AG10803 (cell line): Measurements from ENCODE around the gene NOP56.
"Not testable (repeated sequence)": the region's sequence is repeated elsewhere in the genome, so short reads cannot be mapped to it uniquely, and the experiment has no call there.

Source experiments
- DNase-seq: peaks from one replicate; pipeline ENCODE4 v3.0.0; 2010; ENCODE audit warnings: low read depth
- H3K4me3 ChIP-seq: 2 replicates; pipeline ENCODE4 v1.5.1; 2011; ENCODE audit warnings: mild to moderate bottlenecking, low read length, control low read depth
- TF ChIP-seq, protein P1 (sequence below): conservative IDR thresholded peaks from 2 replicates; pipeline ENCODE4 v1.5.1; 2011; ENCODE audit warnings: mild to moderate bottlenecking, low read length, control low read depth, inconsistent platforms

The NOP56 gene

DNA sequence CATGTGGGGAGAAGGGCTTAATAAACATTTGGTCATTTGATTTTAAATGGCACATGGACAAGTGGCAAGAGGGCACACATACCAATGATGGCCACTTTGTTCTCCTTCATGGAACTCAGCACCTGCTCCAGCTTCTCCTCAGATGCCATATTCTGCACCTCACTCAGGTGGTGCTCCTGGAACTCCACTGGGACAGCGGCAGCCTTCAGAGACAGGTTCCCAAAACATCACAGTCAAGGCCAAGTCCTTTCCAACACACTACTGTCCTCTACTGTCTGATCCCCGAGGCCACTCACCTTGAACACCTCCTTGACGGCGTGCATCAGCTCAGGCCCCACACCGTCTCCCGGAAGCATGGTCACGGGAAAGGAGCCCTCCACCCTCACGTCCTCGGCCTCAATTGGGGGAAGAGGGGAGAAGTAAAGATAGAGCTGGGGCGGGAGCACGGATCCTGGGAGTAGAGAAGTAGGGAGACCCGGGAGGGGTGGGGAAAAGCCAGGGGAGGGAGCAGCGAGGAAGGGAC is 11.0 kb downstream of the NOP56 start:
- no peak for DNase-seq
- TF ChIP-seq, protein P1, sequence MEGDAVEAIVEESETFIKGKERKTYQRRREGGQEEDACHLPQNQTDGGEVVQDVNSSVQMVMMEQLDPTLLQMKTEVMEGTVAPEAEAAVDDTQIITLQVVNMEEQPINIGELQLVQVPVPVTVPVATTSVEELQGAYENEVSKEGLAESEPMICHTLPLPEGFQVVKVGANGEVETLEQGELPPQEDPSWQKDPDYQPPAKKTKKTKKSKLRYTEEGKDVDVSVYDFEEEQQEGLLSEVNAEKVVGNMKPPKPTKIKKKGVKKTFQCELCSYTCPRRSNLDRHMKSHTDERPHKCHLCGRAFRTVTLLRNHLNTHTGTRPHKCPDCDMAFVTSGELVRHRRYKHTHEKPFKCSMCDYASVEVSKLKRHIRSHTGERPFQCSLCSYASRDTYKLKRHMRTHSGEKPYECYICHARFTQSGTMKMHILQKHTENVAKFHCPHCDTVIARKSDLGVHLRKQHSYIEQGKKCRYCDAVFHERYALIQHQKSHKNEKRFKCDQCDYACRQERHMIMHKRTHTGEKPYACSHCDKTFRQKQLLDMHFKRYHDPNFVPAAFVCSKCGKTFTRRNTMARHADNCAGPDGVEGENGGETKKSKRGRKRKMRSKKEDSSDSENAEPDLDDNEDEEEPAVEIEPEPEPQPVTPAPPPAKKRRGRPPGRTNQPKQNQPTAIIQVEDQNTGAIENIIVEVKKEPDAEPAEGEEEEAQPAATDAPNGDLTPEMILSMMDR = no peak
- peak overlapping the region; percentile 99 for H3K4me3 ChIP-seq

- H3K4me3 ChIP-seq = peak within 1 kb of the TSS; percentile 99
- DNase-seq = peak; percentile 92
- TF ChIP-seq, protein P1 = no peak
Measured at GRCh38 chr20:2663887-2664719, 11.7 kb downstream of the NOP56 start, which contains the start of gene IDH3B. Gene IDH3B, minus strand, starts transcription at chr20:2664216. Its CDS starts 28 bp downstream, at chr20:2664188.

DNA sequence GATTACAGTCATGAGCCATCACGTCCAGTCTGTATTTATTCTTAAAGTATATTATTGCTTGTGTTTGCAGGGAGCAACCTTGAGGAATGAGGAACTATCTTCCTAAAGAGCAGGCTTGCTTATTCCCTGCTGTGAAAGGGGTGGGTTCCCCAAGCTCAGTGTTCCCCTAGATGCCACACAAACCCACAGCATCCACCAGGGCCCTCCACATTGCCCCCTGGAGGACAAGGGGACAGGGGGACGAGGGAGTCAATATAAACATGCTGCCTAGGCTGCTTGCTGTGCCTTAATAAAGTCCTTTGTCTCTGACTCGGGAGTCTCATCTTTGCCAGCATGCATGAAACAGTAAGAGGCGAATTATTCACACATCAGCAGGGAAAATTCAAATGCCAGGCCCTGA is 19.5 kb downstream of the NOP56 start:
- no peak overlapping the region for H3K4me3 ChIP-seq
- TF ChIP-seq, protein P1 = no peak
- no peak for DNase-seq

GRCh38 chr20:2672446-2672845 is 20.0 kb downstream of the NOP56 start:
- no peak for DNase-seq
- H3K4me3 ChIP-seq = no peak overlapping the region
- TF ChIP-seq, protein P1 = no peak

- H3K4me3 ChIP-seq = no peak overlapping the region
- TF ChIP-seq, protein P1 = no peak
- DNase-seq = no peak
Measured at GRCh38 chr20:2673453-2673852, 21.0 kb downstream of the NOP56 start.

DNA sequence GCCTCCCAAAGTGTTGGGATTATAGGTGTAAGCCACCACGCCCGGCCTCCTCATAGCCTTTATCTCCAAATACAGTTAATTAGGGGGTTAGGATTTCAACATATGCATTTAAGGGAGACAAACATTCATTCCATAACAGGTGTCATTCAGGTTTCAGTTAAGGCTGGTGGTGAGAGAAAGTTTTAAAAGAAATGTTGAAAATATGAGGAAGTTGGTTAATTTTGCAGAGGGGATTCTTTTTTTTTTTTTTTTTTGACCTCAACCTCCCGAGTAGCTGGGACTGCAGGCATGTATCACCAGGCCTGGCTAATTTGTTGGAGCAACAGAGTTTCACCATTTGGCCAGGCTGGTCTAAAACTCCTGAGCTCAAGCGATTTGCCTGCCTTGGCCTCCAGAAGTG is 27.6 kb downstream of the NOP56 start:
- no peak for DNase-seq
- TF ChIP-seq, protein P1 = no peak
- no peak overlapping the region for H3K4me3 ChIP-seq

DNA sequence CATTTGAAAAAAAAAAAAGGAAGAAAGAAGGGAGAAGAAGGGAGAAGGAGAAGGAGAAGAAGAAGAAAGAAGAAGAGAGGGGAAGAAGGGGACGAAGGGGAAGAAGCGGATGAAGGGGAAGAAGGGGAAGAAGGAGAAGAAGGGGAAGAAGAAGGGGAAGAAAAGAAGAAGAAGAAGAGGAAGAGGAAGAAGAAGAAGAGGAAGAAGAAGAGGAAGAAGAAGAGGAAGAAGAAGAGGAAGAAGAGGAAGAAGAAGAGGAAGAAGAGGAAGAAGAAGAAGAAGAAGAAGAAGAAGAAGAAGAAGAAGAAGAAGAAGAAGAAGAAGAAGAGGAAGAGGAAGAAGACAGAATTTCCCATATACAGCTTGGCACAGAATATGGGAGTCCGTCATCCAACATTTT is 29.6 kb downstream of the NOP56 start:
- H3K4me3 ChIP-seq, DNase-seq: not testable (repeated sequence)

- DNase-seq = not testable (repeated sequence)
Measured at GRCh38 chr20:2684817-2685216, 32.4 kb downstream of the NOP56 start.

More at GRCh38 chr20:2684817-2685216, 32.4 kb downstream of the NOP56 start:
- H3K4me3 ChIP-seq = not testable (repeated sequence)
